ENCODE data around the gene GPSM1. TPM values are rescaled to one million over a fixed set of nuclear protein-coding genes. Genes with fewer than 3 reads are reported as not detected.

Gene GPSM1
- total RNA-seq, 1 experiment from 2014 or later = 26.4 TPM

- no peak for TF ChIP-seq ZBTB33 (IDR thresholded peaks at IDR 0.05; ENCODE audit: extremely low read depth, insufficient replicate concordance, low read length)
- no peak for TF ChIP-seq MAX (IDR thresholded peaks at IDR 0.05)
- TF ChIP-seq ELF1 (IDR thresholded peaks at IDR 0.05; ENCODE audit: borderline replicate concordance, low read depth) = no peak
- no peak for TF ChIP-seq RAD21 (IDR thresholded peaks at IDR 0.05; ENCODE audit: low read depth)
- TF ChIP-seq ZFX (IDR thresholded peaks at IDR 0.05) = no peak
These were observed 42.4 kb upstream of the GPSM1 start (continued) for GRCh38 chr9:136284951-136285350.

GRCh38 chr9:136285501-136286358 is 41.6 kb upstream of the GPSM1 start:
- intact Hi-C loops (cut with micrococcal nuclease) = loop anchor here (10.0 kb wide), 1 partner anchor 321 kb away; the partner anchor contains the start of gene UBAC1
- Histone ChIP-seq H3K4me3 (replicated peaks in 1 of 2; ENCODE audit: low read depth in 1 of 2, low read length in 2 of 2) (no peak overlapping the region), H3K27ac (ENCODE audit: low read depth, low read length) (no peak overlapping the region), H3K27me3 (ENCODE audit: insufficient read depth, low read length) (no peaks in the 10 kb centered on the region), H3K9me2 (ENCODE audit: insufficient read depth) (no peaks in the 10 kb centered on the region), H3K79me2 (ENCODE audit: insufficient read depth, low read length) (no peaks in the 10 kb centered on the region), H3K9me3 (ENCODE audit: control insufficient read depth in 1 of 2, insufficient read depth in 1 of 2, low read depth in 1 of 2, low read length in 2 of 2) (no peaks in the 10 kb centered on the region), H3K4me1 (ENCODE audit: control insufficient read depth in 1 of 2, insufficient read depth in 2 of 2, low read length in 2 of 2) (peaks cover 14 to 24% of the 10 kb centered on the region in 2 experiments; a peak in 3 of 4 replicates), H2AFZ (ENCODE audit: low read depth, low read length, poor library complexity, severe bottlenecking) (no peak overlapping the region), H3K36me3 (ENCODE audit: control insufficient read depth in 1 of 2, insufficient read depth in 2 of 2, low read length in 2 of 2) (no peaks in the 10 kb centered on the region), H4K20me1 (ENCODE audit: insufficient read depth) (no peaks in the 10 kb centered on the region), H3K4me2 (ENCODE audit: low read length) (no peak overlapping the region), H3K9ac (ENCODE audit: low read length) (no peak overlapping the region)
- ChIA-PET RAD21 (ENCODE audit: low non-redundant PET in 1 of 2, low total read pairs in 2 of 2, uncharacterized antibody in 2 of 2, unreplicated experiment in 2 of 2) (no interaction called here), POLR2A (no interaction called here), CTCF (no interaction called here)
- DNase-seq (ENCODE audit: low read depth, low spot score) = no peak
- no TSS peak for BruUV-seq (replicated peaks)
- no peak for ATAC-seq
- TF ChIP-seq ATF3 (IDR thresholded peaks at IDR 0.05) = no peak
- TF ChIP-seq SP1 (IDR thresholded peaks at IDR 0.05; ENCODE audit: low read depth) = no peak
- TF ChIP-seq ELF1 (IDR thresholded peaks at IDR 0.05; ENCODE audit: borderline replicate concordance, low read depth) = no peak
- no peak for TF ChIP-seq EGR1 (IDR thresholded peaks at IDR 0.05; ENCODE audit: low read depth)
- TF ChIP-seq POLR2AphosphoS5 (IDR thresholded peaks at IDR 0.05; ENCODE audit: low read depth, low read length) = no peak
- no peak for TF ChIP-seq MAX (IDR thresholded peaks at IDR 0.05)
- no peak for TF ChIP-seq CEBPB (IDR thresholded peaks at IDR 0.05; ENCODE audit: low read depth)
- no peak for TF ChIP-seq EZH2 (IDR thresholded peaks at IDR 0.05)
- TF ChIP-seq ZFX (IDR thresholded peaks at IDR 0.05) = no peak
- no peak for TF ChIP-seq POLR2A (IDR thresholded peaks at IDR 0.05; ENCODE audit: borderline replicate concordance, extremely low read depth, insufficient read depth, insufficient read length)
- no peak for TF ChIP-seq REST (IDR thresholded peaks at IDR 0.05; ENCODE audit: low read depth)
- TF ChIP-seq JUND (IDR thresholded peaks at IDR 0.05) = no peak
- TF ChIP-seq ZNF274 (IDR thresholded peaks at IDR 0.05; ENCODE audit: low read depth, low read length) = no peak
- no peak for TF ChIP-seq TCF7L2 (IDR thresholded peaks at IDR 0.05; ENCODE audit: borderline replicate concordance, extremely low read depth, insufficient read depth, insufficient read length)
- TF ChIP-seq SIN3A (IDR thresholded peaks at IDR 0.05; ENCODE audit: low read depth) = no peak

Data from HCT116 (cell line).